K562 (cell line): ENCODE data around the gene SLC22A16. TPM values are rescaled to one million over a fixed set of nuclear protein-coding genes. Genes with fewer than 3 reads are reported as not detected.

Source experiments
- ATAC-seq: fragments of 200-7000 bp; cut with Tn5 transposase; 3 replicates; pipeline ENCODE4 v1.9.1; 2020; ENCODE audit warnings: moderate library complexity
- BruUV-seq: library from RNA; stranded (reverse); fragments of 400-500 nt; replicated peaks from 2 replicates; lab custom pipeline; 2021; lab: Mats Ljungman, UMichigan
- CTCF ChIA-PET: fragments of 300-600 bp; formaldehyde crosslinking; extraction: SDS; loops from one replicate; lab custom pipeline; 2021; ENCODE audit warnings: low intra/inter-chr PET ratio; lab: Yijun Ruan, JAX
- POLR2A ChIA-PET: fragments of 300-600, 350-650 bp; sonication (Branson Sonifier 250); formaldehyde crosslinking; extraction: SDS; loops from one replicate; lab custom pipeline; 2021; ENCODE audit warnings: antibody characterized with exemption, inconsistent platforms; lab: Yijun Ruan, JAX
- DNase-seq, 4 experiments: peaks; one replicate each; pipeline versions ENCODE4 v3.0.0 to v3.0.0-alpha.2; 2011 to 2018; ENCODE audit warnings: low spot score in 3 of 4, mixed read lengths in 3 of 4; ENCODE audit errors: extremely low read depth in 1 of 4
- FAIRE-seq: peaks from 2 replicates; lab custom pipeline; 2011; peaks lifted over from hg19 to GRCh38; lab: Jason Lieb, UNC
- H2AFZ ChIP-seq: 2 replicates; pipeline ENCODE4 v1.6.0; 2011; ENCODE audit warnings: low read depth, low read length, control low read depth, inconsistent platforms
- H3K27ac ChIP-seq: fragments of 200-600 bp; 3 replicates; pipeline ENCODE4 v1.8.0; 2011; ENCODE audit warnings: low read depth, mild to moderate bottlenecking, control low read depth, inconsistent platforms, low read length, moderate library complexity, mixed read lengths; ENCODE audit errors: extremely low read depth
- H3K27me3 ChIP-seq, 2 experiments: fragments of 300-600 bp in 1 of 2; 2 replicates in 1 of 2; 3 replicates in 1 of 2; pipeline versions ENCODE4 v1.6.0 to v1.8.0; 2011; ENCODE audit warnings: inconsistent platforms in 2 of 2, low read length in 2 of 2, mild to moderate bottlenecking in 1 of 2, mixed read lengths in 1 of 2, moderate library complexity in 1 of 2; ENCODE audit not compliant: control insufficient read depth in 2 of 2, insufficient read depth in 2 of 2
- H3K36me3 ChIP-seq: fragments of 300-600 bp; 3 replicates; pipeline ENCODE4 v1.8.0; 2011; ENCODE audit warnings: mild to moderate bottlenecking, low read length, inconsistent platforms; ENCODE audit not compliant: control insufficient read depth, insufficient read depth
- H3K4me1 ChIP-seq, 2 experiments: fragments of 200-600 bp in 1 of 2; replicated peaks in 1 of 2; 2 replicates in 1 of 2; 3 replicates in 1 of 2; pipeline versions ENCODE4 v1.5.1 to v1.8.0; 2011; ENCODE audit warnings: inconsistent platforms in 2 of 2, low read length in 2 of 2, mild to moderate bottlenecking in 1 of 2, mixed read lengths in 1 of 2, moderate library complexity in 1 of 2; ENCODE audit not compliant: control insufficient read depth in 2 of 2, insufficient read depth in 2 of 2
- H3K4me2 ChIP-seq: 2 replicates; pipeline ENCODE4 v1.6.1; 2011; ENCODE audit warnings: low read length, control low read depth, inconsistent platforms, mixed read lengths; ENCODE audit not compliant: insufficient read depth
- H3K4me3 ChIP-seq: fragments of 200-600 bp; sonication (generic), shearing (Covaris generic); 2 replicates; pipeline ENCODE4 v1.5.1; 2016; ENCODE audit warnings: control low read depth, inconsistent platforms
- H3K79me2 ChIP-seq: fragments of 200-600 bp; 3 replicates; pipeline ENCODE4 v1.8.0; 2011; ENCODE audit warnings: low read length, inconsistent platforms; ENCODE audit not compliant: control insufficient read depth, insufficient read depth
- H3K9ac ChIP-seq, 2 experiments: 2 replicates each; pipeline versions ENCODE4 v1.6.0 to v1.6.1; 2011; ENCODE audit warnings: low read depth in 2 of 2, low read length in 2 of 2, control low read depth in 1 of 2, inconsistent platforms in 1 of 2, mild to moderate bottlenecking in 1 of 2, mixed read lengths in 1 of 2; ENCODE audit not compliant: insufficient read depth in 1 of 2
- H3K9me1 ChIP-seq: one replicate; pipeline ENCODE4 v1.6.0; 2011; ENCODE audit warnings: inconsistent platforms, mild to moderate bottlenecking, low read length, moderate library complexity; ENCODE audit not compliant: control insufficient read depth, insufficient read depth
- H3K9me3 ChIP-seq: replicated peaks from 2 replicates; pipeline ENCODE4 v1.5.1; 2011; ENCODE audit warnings: low read depth, low read length, inconsistent platforms; ENCODE audit not compliant: control insufficient read depth, insufficient read depth
- H4K20me1 ChIP-seq: replicated peaks from 2 replicates; pipeline ENCODE4 v1.6.1; 2011; ENCODE audit warnings: low read length, inconsistent platforms, mixed read lengths; ENCODE audit not compliant: control insufficient read depth, insufficient read depth
- ARNT ChIP-seq, 2 experiments: fragments of 450-650 bp; IDR thresholded peaks; 2 replicates each; pipeline ENCODE4 v1.6.1; 2016; ENCODE audit warnings: mild to moderate bottlenecking in 1 of 2
- C11orf30 ChIP-seq: fragments of 450-650 bp; IDR thresholded peaks from 2 replicates; pipeline ENCODE4 v1.6.1; 2016; ENCODE audit warnings: low read depth, mild to moderate bottlenecking
- ETV1 ChIP-seq: fragments of 450-650 bp; conservative IDR thresholded peaks from 2 replicates; pipeline ENCODE4 v1.6.1; 2016; ENCODE audit warnings: missing genetic modification characterization, control low read depth, low read depth, missing compliant biosample characterization
- KHSRP ChIP-seq: fragments of 450-650 bp; IDR thresholded peaks from 2 replicates; pipeline ENCODE4 v1.6.1; 2017
- NR2C1 ChIP-seq, 2 experiments: fragments of 450-650 bp; IDR thresholded peaks; 2 replicates each; pipeline ENCODE4 v1.6.1; 2017; ENCODE audit warnings: mild to moderate bottlenecking in 2 of 2, antibody characterized with exemption in 1 of 2, inconsistent platforms in 1 of 2, missing compliant biosample characterization in 1 of 2, missing genetic modification characterization in 1 of 2
- NRF1 ChIP-seq, 2 experiments: fragments of 450-650 bp; IDR thresholded peaks in 1 of 2; conservative IDR thresholded peaks in 1 of 2; 2 replicates each; pipeline ENCODE4 v1.6.1; 2014; ENCODE audit warnings: mild to moderate bottlenecking in 2 of 2
- RAD51 ChIP-seq: fragments of 450-650 bp; IDR thresholded peaks from 2 replicates; pipeline ENCODE4 v1.7.1; 2016; ENCODE audit warnings: low read depth, mild to moderate bottlenecking, borderline replicate concordance
- RBM22 ChIP-seq: fragments of 200-400 bp; formaldehyde crosslinking; IDR thresholded peaks from 2 replicates; pipeline ENCODE4 v1.6.1; 2018; ENCODE audit warnings: low read length, low read depth; ENCODE audit not compliant: poor library complexity, severe bottlenecking
- STAT6 ChIP-seq: sonication (generic); formaldehyde crosslinking; IDR thresholded peaks from 2 replicates; pipeline ENCODE4 v1.8.1; 2023; ENCODE audit warnings: mild to moderate bottlenecking, missing genetic modification reagents
- ZBTB1 ChIP-seq: sonication (generic); formaldehyde crosslinking; IDR thresholded peaks from 2 replicates; pipeline ENCODE4 v1.8.1; 2023; ENCODE audit warnings: missing genetic modification reagents, low read depth, mild to moderate bottlenecking, borderline replicate concordance
- ZNF184 ChIP-seq: sonication (generic); formaldehyde crosslinking; IDR thresholded peaks from 2 replicates; pipeline ENCODE4 v1.5.0; 2020; ENCODE audit warnings: missing genetic modification reagents
- ZNF655 ChIP-seq: fragments of 250-450 bp; sonication (Bioruptor Pico); IDR thresholded peaks from 2 replicates; pipeline ENCODE4 v1.5.0; 2021
- WGBS: fragments of 100-300 bp; shearing (Covaris generic); methylation state at CpG from one replicate; pipeline ENCODE4 v1.1.6; 2016; ENCODE audit warnings: low coverage, mixed read lengths; ENCODE audit not compliant: insufficient coverage; ENCODE audit errors: missing lambda C conversion rate; 5-methylcytosine and 5-hydroxymethylcytosine counted together
- in situ Hi-C: fragments of 300-500 bp; cut with MboI; formaldehyde crosslinking; loops from 4 replicates; pipeline ENCODE4 v1.15.0; 2018; ENCODE audit warnings: inconsistent platforms, mixed read lengths
- intact Hi-C: fragments of 100-400 bp; cut with micrococcal nuclease; formaldehyde crosslinking; loops from 2 replicates; pipeline ENCODE4 v1.14.2; 2022
- polyA plus RNA-seq, 8 experiments: library from polyadenylated mRNA; depleted of rRNA in 4 of 8; stranded (reverse) in 5 of 8; unstranded in 3 of 8; fragments of >200 nt; fragmentation: Nextera tagmentation in 2 of 8; fragmentation: Illumina TruSeq in 1 of 8; extraction: Ambion mirVana in 2 of 8; extraction: Trizol in 1 of 8; gene quantifications; 2 replicates each; pipeline versions ENCODE4 v1.2.1 to v1.2.3, GENCODE V29; 2011 to 2014; ENCODE audit warnings: inconsistent platforms in 1 of 8, missing spikeins in 1 of 8
- total RNA-seq, 7 experiments: library from RNA; depleted of rRNA in 6 of 7; stranded (reverse); fragments of >200 nt in 6 of 7; fragmentation: Illumina TruSeq in 2 of 7; extraction: Trizol in 2 of 7; gene quantifications; 2 replicates each; pipeline versions ENCODE4 v1.2.1 to v1.2.3, GENCODE V29; 2011 to 2021; ENCODE audit warnings: low replicate concordance in 1 of 7
- TF ChIP-seq, protein P1 (sequence below): sonication (generic); formaldehyde crosslinking; IDR thresholded peaks from 2 replicates; pipeline ENCODE4 v1.8.1; 2023; ENCODE audit warnings: mild to moderate bottlenecking, missing genetic modification reagents

SLC22A16 gene
- total and polyA plus RNA-seq, 9 of the 15 experiments (the other 6 are each of a cell fraction or from before 2014, with no cell fraction given): not detected

DNA sequence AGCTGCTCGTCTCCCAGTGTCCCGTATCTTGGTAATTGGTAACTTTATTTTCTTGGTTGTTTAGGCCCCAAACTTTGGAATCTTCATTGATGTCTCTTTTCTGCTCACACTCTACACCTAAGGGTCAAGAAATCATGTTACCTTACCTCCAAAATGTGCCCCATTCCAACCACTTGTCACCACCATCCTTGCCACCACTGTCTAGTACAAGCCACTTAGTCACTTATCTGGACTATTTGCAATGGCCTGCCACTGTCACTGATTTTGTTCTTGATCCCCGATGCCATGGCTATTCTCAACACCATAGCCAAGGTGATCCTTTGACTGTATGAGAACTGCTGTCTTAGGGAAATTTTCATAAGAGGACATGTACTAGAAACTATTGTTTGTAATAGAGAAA lies 46.0 kb upstream of the SLC22A16 start (continued):
- no peak for TF ChIP-seq NR2C1 (IDR thresholded peaks at IDR 0.05)
- TF ChIP-seq NR2C1 (tag; IDR thresholded peaks at IDR 0.05): no peak
- TF ChIP-seq ZBTB1 (CRISPR knock-in tag): no peak
- no peak for TF ChIP-seq ETV1 (tag)
- TF ChIP-seq ZNF655 (CRISPR knock-in tag): no peak

DNA sequence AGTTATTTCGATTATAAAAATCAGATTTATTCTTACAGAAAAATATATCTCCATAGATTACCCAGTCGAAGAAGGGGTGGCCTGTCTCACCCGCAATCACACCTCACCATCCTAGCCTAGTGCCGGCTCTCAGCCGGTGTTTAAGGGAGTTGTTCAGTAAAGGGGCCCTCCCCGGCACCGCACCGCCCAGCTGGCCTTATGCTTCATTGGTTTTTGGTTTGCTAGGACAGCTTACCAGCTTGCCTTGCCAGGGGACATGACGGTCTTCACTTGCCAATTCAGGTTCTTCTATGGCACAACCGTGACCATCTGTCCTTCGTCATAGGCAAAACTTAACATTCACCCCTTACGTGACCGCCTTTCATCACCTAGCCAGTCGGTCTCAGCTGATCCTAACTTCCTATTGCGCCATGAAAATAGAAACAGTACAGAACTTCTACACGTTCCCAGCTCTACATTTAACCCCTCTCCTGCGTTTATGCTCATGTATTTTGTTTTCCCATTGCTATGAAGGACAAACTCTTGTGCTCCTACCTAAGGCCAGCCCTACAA lies 44.7 kb upstream of the SLC22A16 start:
- POLR2A ChIA-PET: no interaction called here
- intact Hi-C loops: no loop called here
- no peak overlapping the region for H3K4me2 ChIP-seq
- peaks cover 17 to 26% of the 10 kb centered on the region in 2 experiments for H3K27me3 ChIP-seq
- in situ Hi-C loops: no loop called here
- H3K36me3 ChIP-seq: no peaks in the 10 kb centered on the region
- WGBS: under 1% methylated on average over 17 of the region's 17 CpGs
- H3K9ac ChIP-seq: no peak overlapping the region
- no peak for FAIRE-seq
- no peaks in the 10 kb centered on the region for H3K9me1 ChIP-seq
- H4K20me1 ChIP-seq: no peaks in the 10 kb centered on the region
- no TSS peak for BruUV-seq
- H3K27ac ChIP-seq: no peak overlapping the region
- no peak overlapping the region for H3K4me3 ChIP-seq
- DNase-seq: no peak
- H3K79me2 ChIP-seq: no peaks in the 10 kb centered on the region
- H3K4me1 ChIP-seq: no peaks in the 10 kb centered on the region; a peak in 1 of 5 replicates
- no peak for ATAC-seq
- no peaks in the 10 kb centered on the region for H3K9me3 ChIP-seq
- no peak overlapping the region for H2AFZ ChIP-seq
- TF ChIP-seq C11orf30 (no peak), KHSRP (no peak), ARNT (IDR thresholded peaks at IDR 0.05) (no peak), ZNF184 (CRISPR knock-in tag) (no peak), RBM22 (no peak), RAD51 (no peak), NRF1 (conservative IDR thresholded peaks at IDR 0.05 in 1 of 2, IDR thresholded peaks at IDR 0.05 in 1 of 2) (no peak), STAT6 (CRISPR knock-in tag) (no peak)
- TF ChIP-seq, protein P1, sequence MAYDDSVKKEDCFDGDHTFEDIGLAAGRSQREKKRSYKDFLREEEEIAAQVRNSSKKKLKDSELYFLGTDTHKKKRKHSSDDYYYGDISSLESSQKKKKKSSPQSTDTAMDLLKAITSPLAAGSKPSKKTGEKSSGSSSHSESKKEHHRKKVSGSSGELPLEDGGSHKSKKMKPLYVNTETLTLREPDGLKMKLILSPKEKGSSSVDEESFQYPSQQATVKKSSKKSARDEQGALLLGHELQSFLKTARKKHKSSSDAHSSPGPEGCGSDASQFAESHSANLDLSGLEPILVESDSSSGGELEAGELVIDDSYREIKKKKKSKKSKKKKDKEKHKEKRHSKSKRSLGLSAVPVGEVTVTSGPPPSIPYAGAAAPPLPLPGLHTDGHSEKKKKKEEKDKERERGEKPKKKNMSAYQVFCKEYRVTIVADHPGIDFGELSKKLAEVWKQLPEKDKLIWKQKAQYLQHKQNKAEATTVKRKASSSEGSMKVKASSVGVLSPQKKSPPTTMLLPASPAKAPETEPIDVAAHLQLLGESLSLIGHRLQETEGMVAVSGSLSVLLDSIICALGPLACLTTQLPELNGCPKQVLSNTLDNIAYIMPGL: no peak
- TF ChIP-seq, all 486 proteins: peak for 0
- CTCF ChIA-PET: no interaction called here
